Measurements from ENCODE around the gene FUCA1.

FUCA1 gene

GRCh38 chr1:23816906-23817305 lies 51.2 kb downstream of the FUCA1 start:
- Histone ChIP-seq H2AFZ (ENCODE audit: low read depth, low read length) (no peak overlapping the region), H3K4me3 (ENCODE audit: insufficient read depth in 1 of 2, low read depth in 1 of 2, low read length in 2 of 2) (no peak overlapping the region), H3K27me3 (ENCODE audit: control insufficient read depth in 1 of 2, insufficient read depth in 1 of 2, low read length in 2 of 2) (no peaks in the 10 kb centered on the region), H3K27ac (ENCODE audit: low read length, poor library complexity, severe bottlenecking) (no peak overlapping the region), H4K91ac (ENCODE audit: low read length) (no peak overlapping the region), H2BK120ac (ENCODE audit: low read depth, low read length) (no peak overlapping the region), H3K36me3 (ENCODE audit: control insufficient read depth in 1 of 2, insufficient read depth in 2 of 2, low read depth in 1 of 2, low read length in 2 of 2) (peaks cover 45 to 71% of the 10 kb centered on the region in 2 experiments), H3K79me1 (replicated peaks; ENCODE audit: low read length, poor library complexity, severe bottlenecking) (peaks cover 8% of the 10 kb centered on the region), H3K4me2 (ENCODE audit: low read length, poor library complexity, severe bottlenecking) (no peak overlapping the region), H2BK15ac (ENCODE audit: low read depth, poor library complexity, severe bottlenecking) (no peak overlapping the region), H3K4ac (ENCODE audit: low read depth in 1 of 2, low read length in 2 of 2) (no peak overlapping the region), H3K14ac (ENCODE audit: low read length in 2 of 2) (no peak overlapping the region), H2BK12ac (ENCODE audit: low read length in 2 of 2) (no peak overlapping the region), H4K8ac (ENCODE audit: low read length) (no peak overlapping the region), H3K9ac (ENCODE audit: low read length) (no peak overlapping the region), H3K9me3 (ENCODE audit: control insufficient read depth, low read length) (no peaks in the 10 kb centered on the region), H3K18ac (ENCODE audit: low read depth in 1 of 2, low read length in 2 of 2) (no peak overlapping the region), H3K23ac (ENCODE audit: low read length in 2 of 2) (no peak overlapping the region), H3K4me1 (ENCODE audit: control insufficient read depth, insufficient read depth, low read depth, low read length) (no peaks in the 10 kb centered on the region), H2AK5ac (ENCODE audit: low read length, severe bottlenecking) (no peak overlapping the region), H2BK5ac (ENCODE audit: low read depth, low read length, poor library complexity, severe bottlenecking) (no peak overlapping the region)
- no peak for DNase-seq

GRCh38 chr1:23816361-23816760 lies 51.7 kb downstream of the FUCA1 start:
- Histone ChIP-seq H2AFZ (ENCODE audit: low read depth, low read length) (no peak overlapping the region), H3K9me3 (ENCODE audit: control insufficient read depth, low read length) (no peaks in the 10 kb centered on the region), H3K4me1 (ENCODE audit: control insufficient read depth, insufficient read depth, low read depth, low read length) (no peaks in the 10 kb centered on the region), H3K27me3 (ENCODE audit: control insufficient read depth in 1 of 2, insufficient read depth in 1 of 2, low read length in 2 of 2) (no peaks in the 10 kb centered on the region), H3K36me3 (ENCODE audit: control insufficient read depth in 1 of 2, insufficient read depth in 2 of 2, low read depth in 1 of 2, low read length in 2 of 2) (peaks cover 46 to 76% of the 10 kb centered on the region in 2 experiments), H3K9ac (ENCODE audit: low read length) (no peak overlapping the region), H3K4me2 (ENCODE audit: low read length, poor library complexity, severe bottlenecking) (no peak overlapping the region), H4K91ac (ENCODE audit: low read length) (no peak overlapping the region), H2BK120ac (ENCODE audit: low read depth, low read length) (no peak overlapping the region), H2BK5ac (ENCODE audit: low read depth, low read length, poor library complexity, severe bottlenecking) (no peak overlapping the region), H3K4ac (ENCODE audit: low read depth in 1 of 2, low read length in 2 of 2) (no peak overlapping the region), H3K18ac (ENCODE audit: low read depth in 1 of 2, low read length in 2 of 2) (no peak overlapping the region), H3K79me1 (replicated peaks; ENCODE audit: low read length, poor library complexity, severe bottlenecking) (peaks cover 5% of the 10 kb centered on the region), H2BK15ac (ENCODE audit: low read depth, poor library complexity, severe bottlenecking) (no peak overlapping the region), H3K14ac (ENCODE audit: low read length in 2 of 2) (no peak overlapping the region), H3K27ac (ENCODE audit: low read length, poor library complexity, severe bottlenecking) (no peak overlapping the region), H4K8ac (ENCODE audit: low read length) (no peak overlapping the region), H2AK5ac (ENCODE audit: low read length, severe bottlenecking) (no peak overlapping the region), H3K4me3 (ENCODE audit: insufficient read depth in 1 of 2, low read depth in 1 of 2, low read length in 2 of 2) (no peak overlapping the region), H2BK12ac (ENCODE audit: low read length in 2 of 2) (no peak overlapping the region), H3K23ac (ENCODE audit: low read length in 2 of 2) (no peak overlapping the region)
- DNase-seq, result no peak
- 93% methylated on average over 2 of the region's 3 CpGs for WGBS

- Histone ChIP-seq H3K23ac (ENCODE audit: low read length in 2 of 2) (no peak overlapping the region), H3K27ac (ENCODE audit: low read length, poor library complexity, severe bottlenecking) (no peak overlapping the region), H3K4me3 (ENCODE audit: insufficient read depth in 1 of 2, low read depth in 1 of 2, low read length in 2 of 2) (no peak overlapping the region), H3K4ac (ENCODE audit: low read depth in 1 of 2, low read length in 2 of 2) (no peak overlapping the region), H3K18ac (ENCODE audit: low read depth in 1 of 2, low read length in 2 of 2) (no peak overlapping the region), H3K4me1 (ENCODE audit: control insufficient read depth, insufficient read depth, low read depth, low read length) (no peaks in the 10 kb centered on the region), H2BK12ac (ENCODE audit: low read length in 2 of 2) (no peak overlapping the region), H3K79me1 (replicated peaks; ENCODE audit: low read length, poor library complexity, severe bottlenecking) (peaks cover 4% of the 10 kb centered on the region), H3K4me2 (ENCODE audit: low read length, poor library complexity, severe bottlenecking) (no peak overlapping the region), H4K91ac (ENCODE audit: low read length) (no peak overlapping the region), H3K36me3 (ENCODE audit: control insufficient read depth in 1 of 2, insufficient read depth in 2 of 2, low read depth in 1 of 2, low read length in 2 of 2) (peaks cover 47 to 73% of the 10 kb centered on the region in 2 experiments), H4K8ac (ENCODE audit: low read length) (no peak overlapping the region), H2BK15ac (ENCODE audit: low read depth, poor library complexity, severe bottlenecking) (no peak overlapping the region), H2BK120ac (ENCODE audit: low read depth, low read length) (no peak overlapping the region), H2BK5ac (ENCODE audit: low read depth, low read length, poor library complexity, severe bottlenecking) (no peak overlapping the region), H3K27me3 (ENCODE audit: control insufficient read depth in 1 of 2, insufficient read depth in 1 of 2, low read length in 2 of 2) (no peaks in the 10 kb centered on the region), H3K14ac (ENCODE audit: low read length in 2 of 2) (no peak overlapping the region), H2AFZ (ENCODE audit: low read depth, low read length) (no peak overlapping the region), H2AK5ac (ENCODE audit: low read length, severe bottlenecking) (no peak overlapping the region), H3K9ac (ENCODE audit: low read length) (no peak overlapping the region), H3K9me3 (ENCODE audit: control insufficient read depth, low read length) (no peaks in the 10 kb centered on the region)
- 79% methylated on average over 4 of the region's 4 CpGs for WGBS
- no peak for DNase-seq
These were observed 54.1 kb downstream of the FUCA1 start for GRCh38 chr1:23814016-23814415.

- Histone ChIP-seq H3K27me3 (ENCODE audit: control insufficient read depth in 1 of 2, insufficient read depth in 1 of 2, low read length in 2 of 2) (no peaks in the 10 kb centered on the region), H3K14ac (ENCODE audit: low read length in 2 of 2) (no peak overlapping the region), H3K36me3 (ENCODE audit: control insufficient read depth in 1 of 2, insufficient read depth in 2 of 2, low read depth in 1 of 2, low read length in 2 of 2) (peaks cover 53 to 66% of the 10 kb centered on the region in 2 experiments), H3K4me2 (ENCODE audit: low read length, poor library complexity, severe bottlenecking) (no peak overlapping the region), H2BK120ac (ENCODE audit: low read depth, low read length) (no peak overlapping the region), H3K9me3 (ENCODE audit: control insufficient read depth, low read length) (no peaks in the 10 kb centered on the region), H2BK15ac (ENCODE audit: low read depth, poor library complexity, severe bottlenecking) (no peak overlapping the region), H3K4me3 (ENCODE audit: insufficient read depth in 1 of 2, low read depth in 1 of 2, low read length in 2 of 2) (no peak overlapping the region), H3K4me1 (ENCODE audit: control insufficient read depth, insufficient read depth, low read depth, low read length) (no peaks in the 10 kb centered on the region), H4K91ac (ENCODE audit: low read length) (no peak overlapping the region), H3K79me1 (replicated peaks; ENCODE audit: low read length, poor library complexity, severe bottlenecking) (no peaks in the 10 kb centered on the region), H3K27ac (ENCODE audit: low read length, poor library complexity, severe bottlenecking) (no peak overlapping the region), H3K23ac (ENCODE audit: low read length in 2 of 2) (no peak overlapping the region), H2AFZ (ENCODE audit: low read depth, low read length) (no peak overlapping the region), H2BK12ac (ENCODE audit: low read length in 2 of 2) (no peak overlapping the region), H4K8ac (ENCODE audit: low read length) (no peak overlapping the region), H3K4ac (ENCODE audit: low read depth in 1 of 2, low read length in 2 of 2) (no peak overlapping the region), H2BK5ac (ENCODE audit: low read depth, low read length, poor library complexity, severe bottlenecking) (no peak overlapping the region), H3K9ac (ENCODE audit: low read length) (no peak overlapping the region), H2AK5ac (ENCODE audit: low read length, severe bottlenecking) (no peak overlapping the region), H3K18ac (ENCODE audit: low read depth in 1 of 2, low read length in 2 of 2) (no peak overlapping the region)
- 79% methylated on average over 3 of the region's 3 CpGs for WGBS
- DNase-seq, result peak; percentile 16
These were observed 57.1 kb downstream of the FUCA1 start for GRCh38 chr1:23810818-23811540.
